ENCODE measurements around the gene PSRC1. TPM values are rescaled to one million over a fixed set of nuclear protein-coding genes. Genes with fewer than 3 reads are reported as not detected.

Gene PSRC1
- total and polyA plus RNA-seq, 2 experiments from 2014 or later: 15.3 to 15.6 TPM

GRCh38 chr1:109252167-109252892, 30.6 kb downstream of the PSRC1 start:
- TF ChIP-seq EZH2 (IDR thresholded peaks at IDR 0.05; ENCODE audit: insufficient read depth, poor library complexity, severe bottlenecking) (no peak), EZH2phosphoT487 (IDR thresholded peaks at IDR 0.05; ENCODE audit: insufficient read depth, low read depth) (no peak)
- Histone ChIP-seq H4K20me1 (ENCODE audit: insufficient read depth) (no peaks in the 10 kb centered on the region), H3K9ac (no peak overlapping the region), H3K79me2 (ENCODE audit: insufficient read depth) (no peaks in the 10 kb centered on the region), H2AFZ (no peak overlapping the region), H3K9me2 (ENCODE audit: insufficient read depth) (no peaks in the 10 kb centered on the region), H3K4me2 (ENCODE audit: unreplicated experiment) (no peak overlapping the region), H3K4me3 (no peak overlapping the region), H3K27me3 (replicated peaks; ENCODE audit: insufficient read depth) (no peaks in the 10 kb centered on the region), H3K36me3 (ENCODE audit: low read depth) (no peaks in the 10 kb centered on the region), H3F3A (ENCODE audit: insufficient read depth) (no peaks in the 10 kb centered on the region), H3K9me3 (ENCODE audit: low read depth) (no peaks in the 10 kb centered on the region), H3K27ac (no peak overlapping the region), H3K4me1 (ENCODE audit: insufficient read depth) (no peaks in the 10 kb centered on the region; the same call in 1 of the 2 replicates)
- in situ Hi-C loops (cut with MboI): no loop called here
- 89% methylated on average over 31 of the region's 31 CpGs for WGBS, 2 experiments (ENCODE audit: low coverage in 1 of 2, low lambda C conversion rate in 2 of 2, missing lambda C conversion rate in 2 of 2)
- no peak for DNase-seq

- Histone ChIP-seq H3K27me3 (replicated peaks; ENCODE audit: insufficient read depth) (no peaks in the 10 kb centered on the region), H3K9me2 (ENCODE audit: insufficient read depth) (no peaks in the 10 kb centered on the region), H3K27ac (no peak overlapping the region), H3K9me3 (ENCODE audit: low read depth) (no peaks in the 10 kb centered on the region), H3F3A (ENCODE audit: insufficient read depth) (no peaks in the 10 kb centered on the region), H3K4me2 (ENCODE audit: unreplicated experiment) (no peak overlapping the region), H3K4me1 (ENCODE audit: insufficient read depth) (no peaks in the 10 kb centered on the region; the same call in 1 of the 2 replicates), H3K36me3 (ENCODE audit: low read depth) (no peaks in the 10 kb centered on the region), H3K79me2 (ENCODE audit: insufficient read depth) (no peaks in the 10 kb centered on the region), H2AFZ (no peak overlapping the region), H3K4me3 (no peak overlapping the region), H3K9ac (no peak overlapping the region), H4K20me1 (ENCODE audit: insufficient read depth) (no peaks in the 10 kb centered on the region)
- TF ChIP-seq EZH2phosphoT487 (IDR thresholded peaks at IDR 0.05; ENCODE audit: insufficient read depth, low read depth) (no peak), EZH2 (IDR thresholded peaks at IDR 0.05; ENCODE audit: insufficient read depth, poor library complexity, severe bottlenecking) (no peak)
- no peak for DNase-seq
- in situ Hi-C loops (cut with MboI): no loop called here
- 91 to 92% methylated on average over 32 of the region's 32 CpGs for WGBS, 2 experiments (ENCODE audit: low coverage in 1 of 2, low lambda C conversion rate in 2 of 2, missing lambda C conversion rate in 2 of 2)
Measured at GRCh38 chr1:109251277-109252166, 31.4 kb downstream of the PSRC1 start.

- in situ Hi-C loops (cut with MboI): no loop called here
- H4K20me1 ChIP-seq (ENCODE audit: insufficient read depth): no peaks in the 10 kb centered on the region
- H3F3A ChIP-seq (ENCODE audit: insufficient read depth): no peaks in the 10 kb centered on the region
- no peaks in the 10 kb centered on the region for H3K9me3 ChIP-seq (ENCODE audit: low read depth)
- no peaks in the 10 kb centered on the region for H3K9me2 ChIP-seq (ENCODE audit: insufficient read depth)
- WGBS, 2 experiments (ENCODE audit: low coverage in 1 of 2, low lambda C conversion rate in 2 of 2, missing lambda C conversion rate in 2 of 2): 77 to 81% methylated on average over 33 of the region's 33 CpGs
- DNase-seq: no peak
- H3K79me2 ChIP-seq (ENCODE audit: insufficient read depth): no peaks in the 10 kb centered on the region
- no peak overlapping the region for H3K9ac ChIP-seq
- H3K4me2 ChIP-seq (ENCODE audit: unreplicated experiment): no peak overlapping the region
- no peak for TF ChIP-seq EZH2 (IDR thresholded peaks at IDR 0.05; ENCODE audit: insufficient read depth, poor library complexity, severe bottlenecking)
- TF ChIP-seq EZH2phosphoT487 (IDR thresholded peaks at IDR 0.05; ENCODE audit: insufficient read depth, low read depth): no peak
- no peaks in the 10 kb centered on the region for H3K27me3 ChIP-seq (replicated peaks; ENCODE audit: insufficient read depth)
- no peak overlapping the region for H3K4me3 ChIP-seq
- no peaks in the 10 kb centered on the region for H3K36me3 ChIP-seq (ENCODE audit: low read depth)
- H3K4me1 ChIP-seq (ENCODE audit: insufficient read depth): no peaks in the 10 kb centered on the region; the same call in 1 of the 2 replicates
- H2AFZ ChIP-seq: no peak overlapping the region
- no peak overlapping the region for H3K27ac ChIP-seq
Measured at GRCh38 chr1:109250454-109251276, 32.3 kb downstream of the PSRC1 start.
